Liver (tissue), 9 donors: ENCODE measurements around the gene DIAPH2. TPM values are rescaled to one million over a fixed set of nuclear protein-coding genes. Genes with fewer than 3 reads are reported as not detected.

Source experiments
- DNase-seq: peaks from one replicate; pipeline ENCODE4 v3.0.0-alpha.2; 2017; ENCODE audit warnings: low spot score
- H3K27ac ChIP-seq, 2 donors: one replicate each; pipeline ENCODE4 v1.7.0; 2013; ENCODE audit warnings: inconsistent platforms in 2 of 2, low read length in 2 of 2, control low read depth in 1 of 2, low read depth in 1 of 2, mild to moderate bottlenecking in 1 of 2
- H3K27me3 ChIP-seq, 4 donors: one replicate each; pipeline versions ENCODE4 v1.6.1 to v1.7.0; 2013; ENCODE audit warnings: low read length in 3 of 4, inconsistent platforms in 1 of 4, mild to moderate bottlenecking in 1 of 4, moderate library complexity in 1 of 4; ENCODE audit not compliant: control insufficient read depth in 4 of 4, insufficient read depth in 4 of 4
- H3K36me3 ChIP-seq, 4 donors: one replicate each; pipeline versions ENCODE4 v1.6.1 to v1.7.0; 2013; ENCODE audit warnings: low read length in 3 of 4, mild to moderate bottlenecking in 3 of 4, low read depth in 1 of 4, moderate library complexity in 1 of 4; ENCODE audit not compliant: control insufficient read depth in 4 of 4, insufficient read depth in 3 of 4
- H3K4me1 ChIP-seq, 4 donors: one replicate each; pipeline versions ENCODE4 v1.6.1 to v1.7.0; 2013; ENCODE audit warnings: low read length in 3 of 4, mild to moderate bottlenecking in 3 of 4, moderate library complexity in 1 of 4; ENCODE audit not compliant: control insufficient read depth in 4 of 4, insufficient read depth in 4 of 4
- H3K4me3 ChIP-seq, 3 donors: one replicate each; pipeline versions ENCODE4 v1.6.1 to v1.7.0; 2013; ENCODE audit warnings: low read length in 3 of 3, control low read depth in 1 of 3, low read depth in 1 of 3, mild to moderate bottlenecking in 1 of 3
- H3K9ac ChIP-seq, 2 donors: one replicate each; pipeline ENCODE4 v1.7.0; 2013; ENCODE audit warnings: low read length in 2 of 2, mild to moderate bottlenecking in 2 of 2, moderate library complexity in 2 of 2, control low read depth in 1 of 2, low read depth in 1 of 2
- H3K9me3 ChIP-seq, 4 donors: one replicate each; pipeline versions ENCODE4 v1.6.1 to v1.7.0; 2013; ENCODE audit warnings: low read length in 3 of 4; ENCODE audit not compliant: control insufficient read depth in 4 of 4
- ATF3 ChIP-seq: IDR thresholded peaks from 2 replicates; pipeline ENCODE4 v1.6.1; 2016; ENCODE audit warnings: antibody characterized with exemption
- EGR1 ChIP-seq, 2 donors: IDR thresholded peaks; 2 replicates each; pipeline ENCODE4 v1.6.1; 2016 to 2018; ENCODE audit warnings: antibody characterized with exemption in 2 of 2, low read depth in 2 of 2
- FOXA1 ChIP-seq: IDR thresholded peaks from 2 replicates; pipeline ENCODE4 v1.6.1; 2016; ENCODE audit warnings: antibody characterized with exemption
- FOXA2 ChIP-seq: IDR thresholded peaks from 2 replicates; pipeline ENCODE4 v1.6.1; 2016; ENCODE audit warnings: antibody characterized with exemption
- GABPA ChIP-seq, 2 donors: IDR thresholded peaks in 1 of 2; conservative IDR thresholded peaks in 1 of 2; 2 replicates each; pipeline ENCODE4 v1.6.1; 2016; ENCODE audit warnings: antibody characterized with exemption in 2 of 2, mild to moderate bottlenecking in 1 of 2, moderate library complexity in 1 of 2
- HNF4G ChIP-seq: IDR thresholded peaks from 2 replicates; pipeline ENCODE4 v1.6.1; 2016; ENCODE audit warnings: antibody characterized with exemption
- JUND ChIP-seq, 2 donors: IDR thresholded peaks; 2 replicates each; pipeline ENCODE4 v1.6.1; 2016; ENCODE audit warnings: antibody characterized with exemption in 2 of 2
- NR2F2 ChIP-seq: IDR thresholded peaks from 2 replicates; pipeline ENCODE4 v1.6.1; 2016; ENCODE audit warnings: antibody characterized with exemption
- RAD21 ChIP-seq, 2 donors: IDR thresholded peaks; 2 replicates each; pipeline ENCODE4 v1.6.1; 2016; ENCODE audit warnings: antibody characterized with exemption in 2 of 2, mild to moderate bottlenecking in 2 of 2
- RXRA ChIP-seq, 2 donors: IDR thresholded peaks; 2 replicates each; pipeline ENCODE4 v1.6.1; 2017 to 2018; ENCODE audit warnings: antibody characterized with exemption in 2 of 2, mild to moderate bottlenecking in 1 of 2
- SP1 ChIP-seq: IDR thresholded peaks from 2 replicates; pipeline ENCODE4 v1.6.1; 2018; ENCODE audit warnings: antibody characterized with exemption, mild to moderate bottlenecking
- TAF1 ChIP-seq: conservative IDR thresholded peaks from 2 replicates; pipeline ENCODE4 v1.6.1; 2016; ENCODE audit warnings: antibody characterized with exemption, mild to moderate bottlenecking
- YY1 ChIP-seq: IDR thresholded peaks from 2 replicates; pipeline ENCODE4 v1.6.1; 2016; ENCODE audit warnings: antibody characterized with exemption, mild to moderate bottlenecking
- ZBTB33 ChIP-seq: IDR thresholded peaks from 2 replicates; pipeline ENCODE4 v1.6.1; 2016; ENCODE audit warnings: antibody characterized with exemption
- WGBS: extraction: QIAGEN DNeasy Blood & Tissue Kit; methylation state at CpG from one replicate; pipeline ENCODE4 v1.1.7; 2013; 5-methylcytosine and 5-hydroxymethylcytosine counted together
- polyA plus RNA-seq, 2 donors: library from polyadenylated mRNA; stranded (reverse) in 1 of 2; unstranded in 1 of 2; fragments of 200-250 nt in 1 of 2; fragments of >200 nt in 1 of 2; fragmentation: Nextera tagmentation in 1 of 2; extraction: Ambion mirVana in 1 of 2; gene quantifications; one replicate each; pipeline versions ENCODE4 v1.2.1 to v1.2.3, GENCODE V29; 2013 to 2015
- total RNA-seq, 2 donors: library from RNA; depleted of rRNA; stranded (reverse); fragments of >200 nt; gene quantifications; one replicate each; pipeline ENCODE4 v1.2.3, GENCODE V29; 2014
- TF ChIP-seq, protein P1 (sequence below): IDR thresholded peaks from 2 replicates; pipeline ENCODE4 v1.6.1; 2016; ENCODE audit warnings: antibody characterized with exemption, mild to moderate bottlenecking
- TF ChIP-seq, protein P2 (sequence below): fragments of 150-350 bp; IDR thresholded peaks from 2 replicates; pipeline ENCODE4 v1.5.1; 2017; ENCODE audit warnings: improper control_type of control experiment, low read depth, low read length; ENCODE audit not compliant: missing input control
- TF ChIP-seq, protein P3 (sequence below): IDR thresholded peaks from 2 replicates; pipeline ENCODE4 v1.6.1; 2016; ENCODE audit warnings: antibody characterized with exemption
- donor health status: healthy.
- donor health status: healthy.
- donor health status: healthy.
- donor health status: healthy.
- donor health status: healthy.

Gene DIAPH2
- total and polyA plus RNA-seq, 4 donors: 2.7 to 16.6 (median 5.3) TPM

DNA sequence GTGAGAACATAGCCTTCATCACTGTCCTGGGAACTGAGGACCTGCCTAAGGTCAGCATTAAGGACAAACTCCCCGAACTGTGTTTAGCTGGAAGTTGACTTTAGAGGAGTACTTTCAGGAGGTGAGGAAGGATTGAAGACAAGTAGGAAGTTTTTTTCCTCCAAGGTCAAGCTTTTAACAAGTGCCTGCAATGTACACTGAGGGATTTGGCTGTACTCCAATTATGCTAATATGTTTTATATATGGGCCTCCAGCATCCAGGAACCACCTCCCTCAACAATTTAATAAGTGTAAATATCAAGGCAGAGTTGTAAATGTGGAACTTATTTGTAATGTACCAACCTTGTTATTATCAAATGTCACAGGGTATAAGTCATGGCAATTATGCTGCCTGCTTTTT is 925.3 kb downstream of the DIAPH2 start:
- no peak overlapping the region for H3K4me3 ChIP-seq
- H3K27me3 ChIP-seq: peaks cover 0 to 2% (median 0%) of the 10 kb centered on the region in 4 donors
- H3K27ac ChIP-seq: no peak overlapping the region
- no peaks in the 10 kb centered on the region for H3K4me1 ChIP-seq
- H3K9ac ChIP-seq: no peak overlapping the region
- no peaks in the 10 kb centered on the region for H3K36me3 ChIP-seq
- no peaks in the 10 kb centered on the region for H3K9me3 ChIP-seq
- TF ChIP-seq YY1 (no peak), SP1 (no peak), JUND (IDR thresholded peaks at IDR 0.05) (no peak), RXRA (IDR thresholded peaks at IDR 0.05) (no peak)
- TF ChIP-seq, protein P1, sequence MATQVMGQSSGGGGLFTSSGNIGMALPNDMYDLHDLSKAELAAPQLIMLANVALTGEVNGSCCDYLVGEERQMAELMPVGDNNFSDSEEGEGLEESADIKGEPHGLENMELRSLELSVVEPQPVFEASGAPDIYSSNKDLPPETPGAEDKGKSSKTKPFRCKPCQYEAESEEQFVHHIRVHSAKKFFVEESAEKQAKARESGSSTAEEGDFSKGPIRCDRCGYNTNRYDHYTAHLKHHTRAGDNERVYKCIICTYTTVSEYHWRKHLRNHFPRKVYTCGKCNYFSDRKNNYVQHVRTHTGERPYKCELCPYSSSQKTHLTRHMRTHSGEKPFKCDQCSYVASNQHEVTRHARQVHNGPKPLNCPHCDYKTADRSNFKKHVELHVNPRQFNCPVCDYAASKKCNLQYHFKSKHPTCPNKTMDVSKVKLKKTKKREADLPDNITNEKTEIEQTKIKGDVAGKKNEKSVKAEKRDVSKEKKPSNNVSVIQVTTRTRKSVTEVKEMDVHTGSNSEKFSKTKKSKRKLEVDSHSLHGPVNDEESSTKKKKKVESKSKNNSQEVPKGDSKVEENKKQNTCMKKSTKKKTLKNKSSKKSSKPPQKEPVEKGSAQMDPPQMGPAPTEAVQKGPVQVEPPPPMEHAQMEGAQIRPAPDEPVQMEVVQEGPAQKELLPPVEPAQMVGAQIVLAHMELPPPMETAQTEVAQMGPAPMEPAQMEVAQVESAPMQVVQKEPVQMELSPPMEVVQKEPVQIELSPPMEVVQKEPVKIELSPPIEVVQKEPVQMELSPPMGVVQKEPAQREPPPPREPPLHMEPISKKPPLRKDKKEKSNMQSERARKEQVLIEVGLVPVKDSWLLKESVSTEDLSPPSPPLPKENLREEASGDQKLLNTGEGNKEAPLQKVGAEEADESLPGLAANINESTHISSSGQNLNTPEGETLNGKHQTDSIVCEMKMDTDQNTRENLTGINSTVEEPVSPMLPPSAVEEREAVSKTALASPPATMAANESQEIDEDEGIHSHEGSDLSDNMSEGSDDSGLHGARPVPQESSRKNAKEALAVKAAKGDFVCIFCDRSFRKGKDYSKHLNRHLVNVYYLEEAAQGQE: no peak
- DNase-seq: no peak
- WGBS: 84% methylated on average over 1 of the region's 1 CpG

DNA sequence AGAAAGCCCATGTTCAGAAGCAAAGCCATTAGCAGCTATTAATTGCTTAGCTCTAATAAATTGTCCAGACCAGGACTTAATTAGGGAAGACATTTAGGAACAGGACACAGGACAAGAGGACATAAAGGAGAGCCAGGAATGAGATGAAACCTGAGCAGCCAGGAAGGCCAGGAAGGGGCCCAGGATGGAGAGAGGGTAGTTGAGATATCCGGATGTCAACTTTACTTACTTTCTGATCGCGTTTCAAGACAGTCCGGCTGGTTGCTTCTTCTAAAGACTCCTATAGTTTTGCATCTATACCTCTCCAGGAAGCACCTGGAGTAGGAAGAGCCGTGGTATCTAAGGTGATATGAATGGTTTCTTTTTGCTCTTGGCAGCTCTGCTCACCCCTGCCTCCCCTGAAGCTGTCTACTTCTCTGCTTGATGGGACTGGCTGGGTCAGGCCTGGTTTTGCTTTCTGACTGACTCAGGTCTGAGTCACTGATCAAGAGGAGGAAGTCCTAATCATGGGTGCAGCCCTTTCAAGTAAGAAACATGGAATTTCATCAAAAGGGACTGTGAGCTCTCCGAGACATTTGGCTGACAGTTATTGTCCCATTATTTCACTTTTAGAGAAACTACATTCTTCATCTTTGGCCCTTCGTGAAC is 932.4 kb downstream of the DIAPH2 start:
- no peak for DNase-seq

More for the DNA sequence above, 932.4 kb downstream of the DIAPH2 start:
- Histone ChIP-seq H3K27me3 (peaks cover 0 to 2% (median 0%) of the 10 kb centered on the region in 4 donors), H3K36me3 (no peaks in the 10 kb centered on the region), H3K4me1 (no peaks in the 10 kb centered on the region), H3K4me3 (no peak overlapping the region), H3K27ac (no peak overlapping the region), H3K9me3 (no peaks in the 10 kb centered on the region), H3K9ac (no peak overlapping the region)
- 89% methylated on average over 7 of the region's 7 CpGs for WGBS
- TF ChIP-seq RAD21 (IDR thresholded peaks at IDR 0.05) (no peak), EGR1 (IDR thresholded peaks at IDR 0.05; ENCODE audit: low read depth in 2 of 2) (no peak), GABPA (IDR thresholded peaks at IDR 0.05 in 1 of 2, conservative IDR thresholded peaks at IDR 0.05 in 1 of 2) (no peak), SP1 (no peak), YY1 (no peak), ATF3 (no peak), FOXA2 (no peak), HNF4G (no peak), FOXA1 (no peak), NR2F2 (no peak), JUND (IDR thresholded peaks at IDR 0.05) (no peak), ZBTB33 (no peak), TAF1 (no peak)
- TF ChIP-seq, protein P2, sequence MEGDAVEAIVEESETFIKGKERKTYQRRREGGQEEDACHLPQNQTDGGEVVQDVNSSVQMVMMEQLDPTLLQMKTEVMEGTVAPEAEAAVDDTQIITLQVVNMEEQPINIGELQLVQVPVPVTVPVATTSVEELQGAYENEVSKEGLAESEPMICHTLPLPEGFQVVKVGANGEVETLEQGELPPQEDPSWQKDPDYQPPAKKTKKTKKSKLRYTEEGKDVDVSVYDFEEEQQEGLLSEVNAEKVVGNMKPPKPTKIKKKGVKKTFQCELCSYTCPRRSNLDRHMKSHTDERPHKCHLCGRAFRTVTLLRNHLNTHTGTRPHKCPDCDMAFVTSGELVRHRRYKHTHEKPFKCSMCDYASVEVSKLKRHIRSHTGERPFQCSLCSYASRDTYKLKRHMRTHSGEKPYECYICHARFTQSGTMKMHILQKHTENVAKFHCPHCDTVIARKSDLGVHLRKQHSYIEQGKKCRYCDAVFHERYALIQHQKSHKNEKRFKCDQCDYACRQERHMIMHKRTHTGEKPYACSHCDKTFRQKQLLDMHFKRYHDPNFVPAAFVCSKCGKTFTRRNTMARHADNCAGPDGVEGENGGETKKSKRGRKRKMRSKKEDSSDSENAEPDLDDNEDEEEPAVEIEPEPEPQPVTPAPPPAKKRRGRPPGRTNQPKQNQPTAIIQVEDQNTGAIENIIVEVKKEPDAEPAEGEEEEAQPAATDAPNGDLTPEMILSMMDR: no peak
- TF ChIP-seq, protein P3, sequence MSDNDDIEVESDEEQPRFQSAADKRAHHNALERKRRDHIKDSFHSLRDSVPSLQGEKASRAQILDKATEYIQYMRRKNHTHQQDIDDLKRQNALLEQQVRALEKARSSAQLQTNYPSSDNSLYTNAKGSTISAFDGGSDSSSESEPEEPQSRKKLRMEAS: no peak
- TF ChIP-seq, protein P1: no peak
